Gastroesophageal sphincter (tissue), 4 donors: ENCODE data around the gene TNFRSF18. TPM values are rescaled to one million over a fixed set of nuclear protein-coding genes. Genes with fewer than 3 reads are reported as not detected.

Experiments
- ATAC-seq: fragments of 150-250 bp; one replicate; pipeline ENCODE4 v1.9.1; 2016; ENCODE audit warnings: mild to moderate bottlenecking, moderate library complexity
- H3K27ac ChIP-seq, 4 donors: fragments of 200-600 bp; sonication (generic) in 3 of 4; 1 replicate in 3 of 4; 2 replicates in 1 of 4; pipeline ENCODE4 v1.5.1; 2016 to 2019
- H3K27me3 ChIP-seq: fragments of 200-600 bp; sonication (generic); one replicate; pipeline ENCODE4 v1.5.1; 2019
- H3K36me3 ChIP-seq, 2 donors: fragments of 200-600 bp; sonication (generic); one replicate each; pipeline ENCODE4 v1.5.1; 2019; ENCODE audit warnings: control low read depth in 1 of 2
- H3K4me1 ChIP-seq, 3 donors: fragments of 200-600 bp; sonication (generic); 1 replicate in 2 of 3; 2 replicates in 1 of 3; pipeline ENCODE4 v1.5.1; 2016 to 2019; ENCODE audit warnings: control low read depth in 2 of 3
- H3K4me3 ChIP-seq, 2 donors: fragments of 200-600 bp; sonication (generic); one replicate each; pipeline ENCODE4 v1.5.1; 2019; ENCODE audit warnings: mild to moderate bottlenecking in 1 of 2, moderate library complexity in 1 of 2
- H3K9me3 ChIP-seq, 3 donors: fragments of 200-600 bp; sonication (generic); one replicate each; pipeline ENCODE4 v1.5.1; 2017 to 2019; ENCODE audit warnings: control low read depth in 2 of 3
- CTCF ChIP-seq, 4 experiments: fragments of 200-600 bp in 2 of 4; fragments of 450-650 bp in 2 of 4; sonication (generic) in 1 of 4; IDR thresholded peaks; one replicate each; pipeline ENCODE4 v1.5.1; 2017 to 2019; ENCODE audit warnings: antibody characterized with exemption in 4 of 4, mild to moderate bottlenecking in 2 of 4, moderate library complexity in 2 of 4
- EP300 ChIP-seq: sonication (generic); formaldehyde crosslinking; IDR thresholded peaks from one replicate; pipeline ENCODE4 v1.6.1; 2017; ENCODE audit warnings: antibody characterized with exemption, mild to moderate bottlenecking
- POLR2A ChIP-seq, 2 donors: fragments of 450-650 bp; IDR thresholded peaks; one replicate each; pipeline ENCODE4 v1.6.1; 2017; ENCODE audit warnings: antibody characterized with exemption in 2 of 2, mild to moderate bottlenecking in 2 of 2, moderate library complexity in 1 of 2
- POLR2AphosphoS5 ChIP-seq: sonication (generic); formaldehyde crosslinking; IDR thresholded peaks from one replicate; pipeline ENCODE4 v1.6.1; 2017; ENCODE audit warnings: antibody characterized with exemption
- whole genome bisulfite sequencing, 2 donors: methylation state at CpG; one replicate each; pipeline ENCODE4 v1.1.5; 2018; ENCODE audit warnings: low coverage in 1 of 2; 5-methylcytosine and 5-hydroxymethylcytosine counted together
- total RNA-seq, 4 donors: library from RNA; depleted of rRNA; stranded (reverse); fragments of >200 nt; gene quantifications; one replicate each; pipeline ENCODE4 v1.1.0, GENCODE V29; 2016

TNFRSF18 gene
- total RNA-seq, 4 donors from 2014 or later, result 0.35 to 2.2 TPM; not detected in 2

GRCh38 chr1:1171161-1171545 is 35.2 kb downstream of the TNFRSF18 start:
- WGBS, 2 donors, result no CpG with 5 or more reads among the region's 12 CpGs
- Histone ChIP-seq H3K4me3 (no peak overlapping the region), H3K36me3 (no peaks in the 10 kb centered on the region), H3K27me3 (peaks cover 100% of the 10 kb centered on the region), H3K9me3 (no peaks in the 10 kb centered on the region), H3K4me1 (peaks cover 0 to 8% (median 0%) of the 10 kb centered on the region in 3 donors), H3K27ac (no peak overlapping the region)
- no peak for ATAC-seq
- TF ChIP-seq POLR2A (IDR thresholded peaks at IDR 0.05) (no peak), EP300 (no peak), CTCF (IDR thresholded peaks at IDR 0.05) (no peak), POLR2AphosphoS5 (no peak)

- 11 to 19% methylated on average over 7 to 10 of the region's 26 CpGs for WGBS, 2 donors
- no peaks in the 10 kb centered on the region for H3K36me3 ChIP-seq
- peaks cover 0 to 8% (median 0%) of the 10 kb centered on the region in 3 donors for H3K4me1 ChIP-seq
- no peak overlapping the region for H3K27ac ChIP-seq
- no peak overlapping the region for H3K4me3 ChIP-seq
- no peak for TF ChIP-seq POLR2AphosphoS5
- no peak for ATAC-seq
- peaks cover 99% of the 10 kb centered on the region for H3K27me3 ChIP-seq
- no peaks in the 10 kb centered on the region for H3K9me3 ChIP-seq
Measured at GRCh38 chr1:1170215-1171091, 35.9 kb downstream of the TNFRSF18 start.

GRCh38 chr1:1169429-1170214 is 36.8 kb downstream of the TNFRSF18 start:
- WGBS, 2 donors, result no CpG with 5 or more reads among the region's 32 CpGs
- no peaks in the 10 kb centered on the region for H3K36me3 ChIP-seq
- H3K27me3 ChIP-seq, result peaks cover 99% of the 10 kb centered on the region
- H3K9me3 ChIP-seq, result no peaks in the 10 kb centered on the region
- no peak overlapping the region for H3K4me3 ChIP-seq
- no peak overlapping the region for H3K27ac ChIP-seq
- peaks cover 0 to 8% (median 0%) of the 10 kb centered on the region in 3 donors for H3K4me1 ChIP-seq
- ATAC-seq, result no peak
- TF ChIP-seq POLR2AphosphoS5, result no peak
- TF ChIP-seq POLR2A (IDR thresholded peaks at IDR 0.05), result no peak
- no peak for TF ChIP-seq EP300
- TF ChIP-seq CTCF (IDR thresholded peaks at IDR 0.05), result no peak

- H3K27ac ChIP-seq, result no peak overlapping the region
- TF ChIP-seq EP300, result no peak
- no peak for TF ChIP-seq CTCF (IDR thresholded peaks at IDR 0.05)
- no peak for TF ChIP-seq POLR2AphosphoS5
- no peak for TF ChIP-seq POLR2A (IDR thresholded peaks at IDR 0.05)
- H3K4me1 ChIP-seq, result peaks cover 0 to 5% (median 0%) of the 10 kb centered on the region in 3 donors
- no peaks in the 10 kb centered on the region for H3K36me3 ChIP-seq
- H3K27me3 ChIP-seq, result peaks cover 99% of the 10 kb centered on the region
- no CpG with 5 or more reads among the region's 37 CpGs for WGBS, 2 donors
- H3K9me3 ChIP-seq, result no peaks in the 10 kb centered on the region
- H3K4me3 ChIP-seq, result no peak overlapping the region
- no peak for ATAC-seq
Measured at GRCh38 chr1:1168451-1169411, 37.7 kb downstream of the TNFRSF18 start.
